Activated CD4-positive, alpha-beta T cell treated with anti-CD3 and anti-CD28 coated beads for 36 hours (primary cell): ENCODE results near the gene RUSC1. TPM values are rescaled to one million over a fixed set of nuclear protein-coding genes. Genes with fewer than 3 reads are reported as not detected.

Source experiments
- ATAC-seq: fragments of 200-7000 bp; cut with Tn5 transposase; one replicate; pipeline ENCODE4 v1.10.0; 2021; ENCODE audit warnings: mild to moderate bottlenecking, moderate library complexity
- CTCF ChIA-PET: fragments of 350-600 bp; sonication (Branson Sonifier 250); formaldehyde crosslinking; loops from one replicate; lab custom pipeline; 2021; ENCODE audit warnings: antibody characterized with exemption; lab: Charles Lee
- POLR2A ChIA-PET: fragments of 350-600 bp; sonication (Branson Sonifier 250); formaldehyde crosslinking; loops from one replicate; lab custom pipeline; 2021; ENCODE audit warnings: antibody characterized with exemption, inconsistent platforms; lab: Charles Lee
- DNase-seq: peaks from one replicate; pipeline ENCODE4 v3.0.0-alpha.2; 2020
- H3K27ac Mint-ChIP-seq: one replicate; pipeline ENCODE4 v1.8.0; 2021; ENCODE audit warnings: mixed read lengths
- H3K27me3 Mint-ChIP-seq: one replicate; pipeline ENCODE4 v1.8.0; 2021; ENCODE audit warnings: mixed read lengths
- H3K36me3 Mint-ChIP-seq: one replicate; pipeline ENCODE4 v1.8.0; 2021; ENCODE audit warnings: low read depth, mixed read lengths
- H3K4me1 Mint-ChIP-seq: one replicate; pipeline ENCODE4 v1.8.0; 2021; ENCODE audit warnings: mixed read lengths
- H3K4me3 Mint-ChIP-seq: one replicate; pipeline ENCODE4 v1.8.0; 2021; ENCODE audit warnings: mild to moderate bottlenecking, moderate library complexity, mixed read lengths
- H3K9me3 Mint-ChIP-seq: one replicate; pipeline ENCODE4 v1.8.0; 2021; ENCODE audit warnings: low read depth, mixed read lengths
- intact Hi-C, 2 experiments: fragments of 100-400 bp; cut with DNase I in 1 of 2; cut with micrococcal nuclease in 1 of 2; formaldehyde crosslinking; loops; one replicate each; pipeline versions ENCODE4 v1.14.2 to v1.15.1; 2022 to 2024; cut with DNase I, micrococcal nuclease
- microRNA-seq: library from miRNA; unstranded; fragments of <30 nt; microRNA quantifications from one replicate; pipeline ENCODE4 v1.2.0, GENCODE V29; 2021; ENCODE audit warnings: borderline replicate concordance
- total RNA-seq, 2 experiments: library from RNA; stranded (reverse); gene quantifications; one replicate each; pipeline ENCODE4 v1.2.3, GENCODE V29; 2021

Gene RUSC1
- total RNA-seq, 2 experiments from 2014 or later = 21.3 to 22.2 TPM

GRCh38 chr1:155329980-155330598 is 9.4 kb downstream of the RUSC1 start:
- DNase-seq = no peak
- H3K27ac Mint-ChIP-seq = no peak overlapping the region

DNA sequence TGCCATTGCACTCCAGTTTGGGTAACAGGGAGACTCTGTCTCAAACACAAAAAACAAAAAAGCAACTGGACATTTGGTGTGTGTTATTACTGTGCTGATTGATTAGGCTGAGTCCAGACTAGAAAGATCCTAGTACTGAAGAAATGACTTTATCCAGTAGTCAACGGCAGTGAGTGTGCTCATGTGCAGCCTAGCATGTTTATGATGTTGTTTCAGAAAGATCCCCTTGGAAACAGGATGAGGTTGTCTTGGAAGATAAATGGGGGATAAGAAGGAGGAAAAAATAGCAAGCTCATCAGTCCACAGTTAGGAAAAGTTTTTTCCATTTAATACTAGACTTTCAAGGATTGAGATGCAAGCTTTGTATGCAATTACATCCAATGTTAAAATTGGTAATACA is 14.3 kb downstream of the RUSC1 start:
- ChIA-PET CTCF (interaction anchor here (0.7 to 2.4 kb wide), 4 partner anchors 14 to 206 kb away, joined by 3 to 9 read pairs (median 3); no protein-coding TSS in a partner anchor), POLR2A (no interaction called here)
- DNase-seq (no peak), ATAC-seq (no peak)
- peaks cover 40% of the 10 kb centered on the region for H3K36me3 Mint-ChIP-seq
- no peaks in the 10 kb centered on the region for H3K27me3 Mint-ChIP-seq
- H3K4me1 Mint-ChIP-seq = peaks cover 6% of the 10 kb centered on the region
- H3K27ac Mint-ChIP-seq = no peak overlapping the region
- intact Hi-C loops = no loop called here
- no peak overlapping the region for H3K4me3 Mint-ChIP-seq
- H3K9me3 Mint-ChIP-seq = no peaks in the 10 kb centered on the region

More at GRCh38 chr1:155329980-155330598, 9.4 kb downstream of the RUSC1 start:
- no peaks in the 10 kb centered on the region for H3K9me3 Mint-ChIP-seq
- ChIA-PET POLR2A (no interaction called here), CTCF (no interaction called here)
- no peaks in the 10 kb centered on the region for H3K27me3 Mint-ChIP-seq
- peaks cover 19% of the 10 kb centered on the region for H3K36me3 Mint-ChIP-seq
- H3K4me1 Mint-ChIP-seq = peaks cover 8% of the 10 kb centered on the region
- ATAC-seq = no peak
- no peak overlapping the region for H3K4me3 Mint-ChIP-seq
- intact Hi-C loops = loop anchor here in 1 of 2 experiments (10.0 kb wide), 1 partner anchor 265 kb away; no protein-coding TSS in a partner anchor

DNA sequence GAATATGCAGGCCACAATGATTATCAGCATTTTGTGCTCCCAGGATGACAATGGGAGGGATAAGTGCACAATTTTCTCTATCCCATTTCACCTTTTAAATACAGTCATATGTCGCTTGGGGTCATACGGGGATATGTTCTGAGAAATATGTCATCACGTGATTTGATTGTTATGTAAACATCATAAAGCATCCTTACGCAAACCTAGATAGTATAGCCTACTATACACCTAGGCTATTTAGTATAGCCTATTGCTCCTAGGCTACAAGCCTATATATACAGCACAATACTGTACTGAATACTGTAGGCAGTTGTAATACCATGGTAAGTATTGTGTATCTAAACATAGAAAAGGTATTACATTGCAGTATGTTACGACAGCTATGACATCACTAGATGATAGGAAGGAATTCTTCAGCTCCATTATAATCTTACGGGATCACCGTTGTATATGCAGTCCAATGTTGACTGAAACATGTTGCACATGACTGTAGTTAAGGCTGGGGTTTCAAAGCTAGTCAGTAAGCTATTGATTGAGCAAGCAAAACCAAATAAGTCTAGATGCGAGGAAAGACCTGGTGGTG is 18.9 kb downstream of the RUSC1 start:
- Mint-ChIP-seq H3K4me1 (peaks cover 6% of the 10 kb centered on the region), H3K4me3 (no peak overlapping the region), H3K27ac (no peak overlapping the region)

DNA sequence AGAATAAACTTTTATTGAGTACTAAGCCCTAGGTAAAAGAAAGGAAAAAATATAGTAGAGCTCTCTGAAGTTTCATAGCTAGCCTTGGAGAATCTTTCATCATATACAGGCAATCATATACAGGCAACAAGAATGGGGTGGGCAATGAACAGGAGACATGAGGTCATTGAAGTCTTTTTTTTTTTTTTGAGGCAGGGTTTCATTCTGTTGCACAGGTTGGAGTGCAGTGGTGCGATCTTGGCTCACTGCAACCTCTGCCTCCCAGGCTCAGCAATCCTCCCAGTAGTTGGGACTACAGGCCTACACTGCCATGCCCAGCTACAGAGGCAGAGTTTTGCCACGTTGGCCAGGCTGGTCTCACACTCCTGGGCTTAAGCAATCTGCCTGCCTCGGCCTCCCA is 22.1 kb downstream of the RUSC1 start:
- CTCF ChIA-PET = interaction anchor here (0.6 to 1.7 kb wide), 2 partner anchors 92 to 464 kb away, joined by 3 to 4 read pairs; no protein-coding TSS in a partner anchor
- H3K4me3 Mint-ChIP-seq = no peak overlapping the region
- H3K4me1 Mint-ChIP-seq = peaks cover 4% of the 10 kb centered on the region
- no peak overlapping the region for H3K27ac Mint-ChIP-seq
- peaks cover 42% of the 10 kb centered on the region for H3K36me3 Mint-ChIP-seq
- POLR2A ChIA-PET = no interaction called here
- no peak for DNase-seq
- ATAC-seq = no peak
- no peaks in the 10 kb centered on the region for H3K9me3 Mint-ChIP-seq
- no peaks in the 10 kb centered on the region for H3K27me3 Mint-ChIP-seq
- intact Hi-C loops = no loop called here

More for the DNA sequence above, 18.9 kb downstream of the RUSC1 start:
- DNase-seq (no peak), ATAC-seq (no peak)
- ChIA-PET CTCF (interaction anchor here (0.7 to 1.1 kb wide), 2 partner anchors 16 to 294 kb away, joined by 3 to 6 read pairs; no protein-coding TSS in a partner anchor), POLR2A (no interaction called here)
- Mint-ChIP-seq H3K27me3 (no peaks in the 10 kb centered on the region), H3K36me3 (peaks cover 44% of the 10 kb centered on the region), H3K9me3 (no peaks in the 10 kb centered on the region)
- intact Hi-C loops = no loop called here

GRCh38 chr1:155352631-155353030 is 31.9 kb downstream of the RUSC1 start:
- no peak for DNase-seq
- no peaks in the 10 kb centered on the region for H3K9me3 Mint-ChIP-seq
- no peaks in the 10 kb centered on the region for H3K4me1 Mint-ChIP-seq
- ATAC-seq = no peak
- CTCF ChIA-PET = interaction anchor here (0.9 kb wide), 1 partner anchor 180 kb away, joined by 3 read pairs; the partner anchor contains the start of gene KRTCAP2
- no peak overlapping the region for H3K27ac Mint-ChIP-seq
- no peaks in the 10 kb centered on the region for H3K27me3 Mint-ChIP-seq
- intact Hi-C loops = loop anchor here in 1 of 2 experiments (10.0 kb wide), 1 partner anchor 242 kb away; no protein-coding TSS in a partner anchor
- peaks cover 47% of the 10 kb centered on the region for H3K36me3 Mint-ChIP-seq
- H3K4me3 Mint-ChIP-seq = no peak overlapping the region
- POLR2A ChIA-PET = interaction anchor here (0.7 kb wide), 1 partner anchor 27 kb away, joined by 5 read pairs; no protein-coding TSS in a partner anchor

DNA sequence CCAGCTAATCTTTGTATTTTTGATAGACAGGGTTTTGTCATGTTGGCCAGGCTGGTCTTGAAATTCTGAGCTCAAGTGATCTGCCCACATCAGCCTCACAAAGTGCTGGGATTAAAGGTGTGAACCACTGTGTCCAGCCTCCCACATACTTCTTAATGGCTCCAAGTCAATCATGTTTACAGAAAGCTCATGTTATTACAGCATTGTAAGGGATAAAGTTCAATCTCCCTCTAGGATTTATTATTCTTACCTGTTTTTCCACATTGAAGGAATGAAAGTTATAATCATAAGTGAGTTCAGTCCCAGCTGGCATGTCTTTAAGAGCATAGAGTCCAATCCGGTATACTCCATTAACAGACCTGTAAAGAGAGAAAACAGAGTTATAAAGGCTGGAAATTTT is 39.4 kb downstream of the RUSC1 start:
- no peaks in the 10 kb centered on the region for H3K27me3 Mint-ChIP-seq
- peaks cover 13% of the 10 kb centered on the region for H3K36me3 Mint-ChIP-seq
- ChIA-PET POLR2A (no interaction called here), CTCF (no interaction called here)
- DNase-seq (no peak), ATAC-seq (no peak)
- H3K4me3 Mint-ChIP-seq = no peak overlapping the region
- H3K9me3 Mint-ChIP-seq = no peaks in the 10 kb centered on the region
- H3K27ac Mint-ChIP-seq = no peak overlapping the region
- intact Hi-C loops = no loop called here
- H3K4me1 Mint-ChIP-seq = no peaks in the 10 kb centered on the region

- Mint-ChIP-seq H3K4me1 (peaks cover 8% of the 10 kb centered on the region), H3K36me3 (peaks cover 41% of the 10 kb centered on the region), H3K9me3 (no peaks in the 10 kb centered on the region), H3K27me3 (no peaks in the 10 kb centered on the region), H3K4me3 (no peak overlapping the region), H3K27ac (no peak overlapping the region)
- CTCF ChIA-PET = interaction anchor here (1.1 kb wide), 1 partner anchor 9 kb away, joined by 6 read pairs; no protein-coding TSS in a partner anchor
- intact Hi-C loops = no loop called here
- POLR2A ChIA-PET = interaction anchor here (0.6 kb wide), 1 partner anchor 494 kb away, joined by 5 read pairs; no protein-coding TSS in a partner anchor
- DNase-seq (no peak), ATAC-seq (no peak)
Observed at GRCh38 chr1:155379180-155379579, 58.5 kb downstream of the RUSC1 start.

DNA sequence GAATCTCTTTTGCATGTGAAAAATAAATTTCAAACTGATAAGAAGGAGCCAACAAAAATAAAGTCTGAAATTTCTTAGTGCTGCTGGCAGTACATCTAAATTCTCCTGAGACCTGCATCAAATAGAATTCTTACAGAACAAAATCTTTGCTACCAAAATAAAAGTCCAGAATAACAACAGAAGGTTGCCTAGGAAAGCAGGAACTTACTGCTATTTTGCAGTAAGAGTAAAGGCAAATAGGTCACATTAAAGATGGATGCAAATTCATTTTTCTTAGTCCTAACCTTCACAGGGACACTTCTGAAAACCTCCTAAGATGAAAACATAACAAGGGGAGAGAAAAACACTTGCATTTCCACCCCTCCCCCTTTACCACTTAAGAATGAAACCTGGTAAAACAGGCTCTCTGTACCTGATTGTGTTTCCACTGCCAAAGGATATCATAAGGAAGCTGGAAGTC is 59.0 kb downstream of the RUSC1 start:
- ChIA-PET CTCF (interaction anchor here (0.8 to 1.4 kb wide), 3 partner anchors 8 to 364 kb away, joined by 3 to 6 read pairs (median 3); no protein-coding TSS in a partner anchor), POLR2A (interaction anchor here (0.5 to 0.6 kb wide), 2 partner anchors 27 to 494 kb away, joined by 5 read pairs; no protein-coding TSS in a partner anchor)
- H3K4me3 Mint-ChIP-seq = no peak overlapping the region
- intact Hi-C loops = no loop called here
- H3K4me1 Mint-ChIP-seq = peaks cover 8% of the 10 kb centered on the region
- H3K27ac Mint-ChIP-seq = no peak overlapping the region
- no peaks in the 10 kb centered on the region for H3K27me3 Mint-ChIP-seq
- no peaks in the 10 kb centered on the region for H3K9me3 Mint-ChIP-seq
- peaks cover 41% of the 10 kb centered on the region for H3K36me3 Mint-ChIP-seq
- ATAC-seq (no peak), DNase-seq (no peak)

Small RNAs within 50 kb of the gene (microRNA-seq; reads per million reads assigned to microRNA genes)
- not detected for gene MIR555

Other genes starting within 250 kb of the RUSC1 start
- 1 to 10 TPM; 5.1 to 6.9 TPM for gene EFNA3, start 242.1 kb upstream of the RUSC1 start, total RNA-seq
- gene EFNA1, start 193.0 kb upstream of the RUSC1 start, total RNA-seq = 1 to 10 TPM in 1 of 2 experiments, under 1 TPM in 1; 0.82 to 1.1 TPM
- 10 to 100 TPM; 50.2 to 58.0 TPM for gene SLC50A1, start 185.0 kb upstream of the RUSC1 start, total RNA-seq
- 10 to 100 TPM; 29.8 to 34.3 TPM for gene DPM3, start 180.4 kb upstream of the RUSC1 start, total RNA-seq
- gene KRTCAP2, start 147.6 kb upstream of the RUSC1 start, total RNA-seq = 100 to 1,000 TPM; 125 to 300 TPM
- gene TRIM46, start 147.0 kb upstream of the RUSC1 start, total RNA-seq = 1 to 10 TPM; 6.3 to 6.9 TPM
- 10 to 100 TPM; 12.8 to 13.7 TPM for gene THBS3, start 113.0 kb upstream of the RUSC1 start, total RNA-seq
- gene MTX1, start 112.2 kb upstream of the RUSC1 start, total RNA-seq = 10 to 100 TPM; 52.8 to 52.9 TPM
- 10 to 100 TPM; 29.7 to 34.8 TPM for gene ENTREP3, start 65.4 kb upstream of the RUSC1 start, total RNA-seq
- 10 to 100 TPM; 82.0 to 95.5 TPM for gene SCAMP3, start 58.5 kb upstream of the RUSC1 start, total RNA-seq
- 10 to 100 TPM; 81.4 to 86.6 TPM for gene CLK2, start 47.4 kb upstream of the RUSC1 start, total RNA-seq
- gene HCN3, start 43.4 kb upstream of the RUSC1 start, total RNA-seq = 1 to 10 TPM; 1.9 to 2.3 TPM
- not detected for gene PKLR, start 19.5 kb upstream of the RUSC1 start, total RNA-seq
- gene FDPS, start 12.0 kb upstream of the RUSC1 start, total RNA-seq = 100 to 1,000 TPM; 255 to 354 TPM
- 10 to 100 TPM; 28.1 to 31.4 TPM for gene ASH1L, start 241.9 kb downstream of the RUSC1 start, total RNA-seq